ENCODE measurements around the gene ZNF43.
"Not testable (repeated sequence)": the region's sequence is repeated elsewhere in the genome, so short reads cannot be mapped to it uniquely, and the experiment has no call there.

DNA sequence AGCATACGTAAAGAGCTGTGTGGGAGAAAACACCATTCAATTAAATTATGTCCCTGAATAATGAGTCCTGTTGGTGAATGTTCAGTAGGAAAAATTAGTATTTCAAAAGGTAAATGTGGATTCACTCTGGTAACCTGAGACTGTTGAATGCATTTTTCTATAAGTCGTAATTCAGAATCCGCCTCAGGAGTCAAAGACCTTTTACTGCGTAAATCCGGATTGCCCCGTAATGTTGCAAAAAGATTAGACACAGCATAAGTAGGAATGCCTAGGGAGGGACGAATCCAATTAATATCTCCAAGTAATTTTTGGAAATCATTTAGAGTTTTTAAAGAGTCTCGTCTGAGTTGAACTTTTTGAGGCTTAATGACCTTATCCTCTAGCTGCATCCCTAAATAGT is 48.8 kb upstream of the ZNF43 start:
- TF ChIP-seq, protein P1, sequence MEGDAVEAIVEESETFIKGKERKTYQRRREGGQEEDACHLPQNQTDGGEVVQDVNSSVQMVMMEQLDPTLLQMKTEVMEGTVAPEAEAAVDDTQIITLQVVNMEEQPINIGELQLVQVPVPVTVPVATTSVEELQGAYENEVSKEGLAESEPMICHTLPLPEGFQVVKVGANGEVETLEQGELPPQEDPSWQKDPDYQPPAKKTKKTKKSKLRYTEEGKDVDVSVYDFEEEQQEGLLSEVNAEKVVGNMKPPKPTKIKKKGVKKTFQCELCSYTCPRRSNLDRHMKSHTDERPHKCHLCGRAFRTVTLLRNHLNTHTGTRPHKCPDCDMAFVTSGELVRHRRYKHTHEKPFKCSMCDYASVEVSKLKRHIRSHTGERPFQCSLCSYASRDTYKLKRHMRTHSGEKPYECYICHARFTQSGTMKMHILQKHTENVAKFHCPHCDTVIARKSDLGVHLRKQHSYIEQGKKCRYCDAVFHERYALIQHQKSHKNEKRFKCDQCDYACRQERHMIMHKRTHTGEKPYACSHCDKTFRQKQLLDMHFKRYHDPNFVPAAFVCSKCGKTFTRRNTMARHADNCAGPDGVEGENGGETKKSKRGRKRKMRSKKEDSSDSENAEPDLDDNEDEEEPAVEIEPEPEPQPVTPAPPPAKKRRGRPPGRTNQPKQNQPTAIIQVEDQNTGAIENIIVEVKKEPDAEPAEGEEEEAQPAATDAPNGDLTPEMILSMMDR (IDR thresholded peaks at IDR 0.05; ENCODE audit: borderline replicate concordance, extremely low read depth, low read length, poor library complexity, severe bottlenecking): not testable (repeated sequence)
- TF ChIP-seq EZH2 (IDR thresholded peaks at IDR 0.05; ENCODE audit: borderline replicate concordance, low read depth, low read length, severe bottlenecking): not testable (repeated sequence)

All from DND-41 (cell line).